ENCODE measurements around the gene GYS1.
A peak's percentile ranks its signal among the peaks of the same experiment; 100 is the strongest.

GYS1 gene

GRCh38 chr19:48988286-48988685 lies 4.8 kb downstream of the GYS1 start:
- no peak for DNase-seq

GRCh38 chr19:48987323-48987722 lies 5.8 kb downstream of the GYS1 start:
- no peak for DNase-seq

GRCh38 chr19:48986211-48986610 lies 6.9 kb downstream of the GYS1 start:
- DNase-seq = no peak

GRCh38 chr19:48985711-48986110 lies 7.4 kb downstream of the GYS1 start:
- no peak for DNase-seq

GRCh38 chr19:48982280-48982679 lies 10.8 kb downstream of the GYS1 start:
- no peak for DNase-seq

GRCh38 chr19:48977061-48977460 lies 16.0 kb downstream of the GYS1 start:
- no peak for DNase-seq

- no peak for DNase-seq
These were observed 16.9 kb downstream of the GYS1 start for GRCh38 chr19:48975947-48976847.

GRCh38 chr19:48970923-48971395 lies 22.1 kb downstream of the GYS1 start:
- peak; percentile 88 to 92 for DNase-seq

- no peak for DNase-seq
These were observed 22.9 kb downstream of the GYS1 start for GRCh38 chr19:48970139-48970766.

- DNase-seq = no peak
These were observed 23.6 kb downstream of the GYS1 start for GRCh38 chr19:48969276-48970138.

- DNase-seq = peak in 1 of 2 donors; percentile 24
These were observed 24.3 kb downstream of the GYS1 start for GRCh38 chr19:48968813-48969218.

GRCh38 chr19:48968179-48968661 lies 24.9 kb downstream of the GYS1 start:
- DNase-seq = peak in 1 of 2 donors; percentile 74

- peak; percentile 97 to 98 for DNase-seq
These were observed 25.5 kb downstream of the GYS1 start for GRCh38 chr19:48967346-48968178.

GRCh38 chr19:48966541-48967345 lies 26.4 kb downstream of the GYS1 start:
- peak; percentile 50 to 60 for DNase-seq

GRCh38 chr19:48965806-48966540 lies 27.1 kb downstream of the GYS1 start:
- DNase-seq = peak; percentile 85 to 86

- DNase-seq = peak; percentile 99
These were observed 27.9 kb downstream of the GYS1 start, which contains the start of gene FTL for GRCh38 chr19:48965040-48965805. TSS of gene FTL (plus strand) at chr19:48965309. CDS start at chr19:48965508, 199 bp downstream.

- DNase-seq = peak in 1 of 2 donors; percentile 59
These were observed 28.7 kb downstream of the GYS1 start for GRCh38 chr19:48964205-48965039.

Measured in inflammatory macrophage (primary cell).